Caco-2 (cell line): Measurements from ENCODE around the gene PTS. TPM values are rescaled to one million over a fixed set of nuclear protein-coding genes. Genes with fewer than 3 reads are reported as not detected.

Source experiments
- BruUV-seq: library from RNA; stranded (reverse); fragments of 400-500 nt; replicated peaks from 2 replicates; lab custom pipeline; 2021; lab: Mats Ljungman, UMichigan
- CTCF ChIA-PET: fragments of 300-600 bp; sonication (Branson Sonifier 250); formaldehyde crosslinking; loops from one replicate; lab custom pipeline; 2022; ENCODE audit warnings: antibody characterized with exemption; lab: Charles Lee
- POLR2A ChIA-PET: fragments of 300-600 bp; sonication (Branson Sonifier 250); formaldehyde crosslinking; loops from one replicate; lab custom pipeline; 2022; ENCODE audit warnings: antibody characterized with exemption; lab: Charles Lee
- DNase-seq, 2 experiments: peaks; one replicate each; pipeline versions ENCODE4 v3.0.0 to v3.0.0-alpha.2; 2020 to 2022
- H3K27me3 ChIP-seq: replicated peaks from 2 replicates; pipeline ENCODE4 v1.6.0; 2011; ENCODE audit warnings: low read length; ENCODE audit not compliant: control insufficient read depth, insufficient read depth
- H3K36me3 ChIP-seq: 2 replicates; pipeline ENCODE4 v1.5.1; 2011; ENCODE audit warnings: low read length; ENCODE audit not compliant: control insufficient read depth, insufficient read depth
- H3K4me1 ChIP-seq: fragments of 250-450 bp; sonication (Bioruptor Pico); 2 replicates; pipeline ENCODE4 v1.5.1; 2020; ENCODE audit warnings: mild to moderate bottlenecking
- H3K4me3 ChIP-seq: 2 replicates; pipeline ENCODE4 v1.5.1; 2011; ENCODE audit warnings: low read depth, mild to moderate bottlenecking, control low read depth, low read length
- H3K9me3 ChIP-seq: fragments of 250-450 bp; sonication (Bioruptor Pico); 2 replicates; pipeline ENCODE4 v1.5.1; 2020; ENCODE audit warnings: mild to moderate bottlenecking, moderate library complexity
- H3K27ac Mint-ChIP-seq: one replicate; pipeline ENCODE4 v1.8.0; 2022; ENCODE audit warnings: mixed read lengths; ENCODE audit not compliant: unreplicated experiment
- H3K27me3 Mint-ChIP-seq: one replicate; pipeline ENCODE4 v1.8.0; 2022; ENCODE audit warnings: mixed read lengths; ENCODE audit not compliant: insufficient read depth, unreplicated experiment
- H3K36me3 Mint-ChIP-seq: one replicate; pipeline ENCODE4 v1.8.0; 2022; ENCODE audit warnings: mild to moderate bottlenecking, mixed read lengths; ENCODE audit not compliant: insufficient read depth, unreplicated experiment
- H3K4me1 Mint-ChIP-seq: one replicate; pipeline ENCODE4 v1.8.0; 2022; ENCODE audit warnings: low read depth, mixed read lengths; ENCODE audit not compliant: unreplicated experiment
- H3K4me3 Mint-ChIP-seq: one replicate; pipeline ENCODE4 v1.8.0; 2022; ENCODE audit warnings: mild to moderate bottlenecking, moderate library complexity, mixed read lengths; ENCODE audit not compliant: unreplicated experiment
- H3K9me3 Mint-ChIP-seq: one replicate; pipeline ENCODE4 v1.8.0; 2022; ENCODE audit warnings: mixed read lengths; ENCODE audit not compliant: unreplicated experiment
- intact Hi-C: fragments of 100-400 bp; cut with micrococcal nuclease; formaldehyde crosslinking; loops from one replicate; pipeline ENCODE4 v1.10.0; 2022; ENCODE audit not compliant: unreplicated experiment
- total RNA-seq: library from RNA; stranded (reverse); gene quantifications from 2 replicates; pipeline ENCODE4 v1.2.3, GENCODE V29; 2022
- TF ChIP-seq, protein P1 (sequence below), 2 experiments: fragments of 200-600 bp in 1 of 2; IDR thresholded peaks; 1 replicate in 1 of 2; 2 replicates in 1 of 2; pipeline versions ENCODE4 v1.5.1 to v1.8.0; 2011 to 2022; ENCODE audit warnings: antibody characterized with exemption in 1 of 2, control low read depth in 1 of 2, inconsistent platforms in 1 of 2, low read depth in 1 of 2, low read length in 1 of 2, mild to moderate bottlenecking in 1 of 2, moderate library complexity in 1 of 2; ENCODE audit not compliant: insufficient read depth in 1 of 2, severe bottlenecking in 1 of 2, unreplicated experiment in 1 of 2

The PTS gene
- total RNA-seq, 1 experiment from 2014 or later, result 78.0 TPM

- Mint-ChIP-seq H3K27me3 (peaks cover 3% of the 10 kb centered on the region), H3K4me3 (no peak overlapping the region), H3K9me3 (no peaks in the 10 kb centered on the region), H3K27ac (no peak overlapping the region), H3K36me3 (no peaks in the 10 kb centered on the region), H3K4me1 (peaks cover 27% of the 10 kb centered on the region)
- intact Hi-C loops, result loop anchor here (10.0 kb wide), 2 partner anchors 513 to 1003 kb away; no protein-coding TSS in a partner anchor
- POLR2A ChIA-PET, result no interaction called here
- BruUV-seq, result no TSS peak
- Histone ChIP-seq H3K4me1 (peaks cover 34% of the 10 kb centered on the region), H3K4me3 (no peak overlapping the region), H3K9me3 (no peaks in the 10 kb centered on the region), H3K27me3 (no peaks in the 10 kb centered on the region), H3K36me3 (no peaks in the 10 kb centered on the region)
- CTCF ChIA-PET, result interaction anchor here (0.7 to 5.8 kb wide), 3 partner anchors 61 to 168 kb away, joined by 3 to 139 read pairs (median 6); no protein-coding TSS in a partner anchor
- TF ChIP-seq, protein P1, sequence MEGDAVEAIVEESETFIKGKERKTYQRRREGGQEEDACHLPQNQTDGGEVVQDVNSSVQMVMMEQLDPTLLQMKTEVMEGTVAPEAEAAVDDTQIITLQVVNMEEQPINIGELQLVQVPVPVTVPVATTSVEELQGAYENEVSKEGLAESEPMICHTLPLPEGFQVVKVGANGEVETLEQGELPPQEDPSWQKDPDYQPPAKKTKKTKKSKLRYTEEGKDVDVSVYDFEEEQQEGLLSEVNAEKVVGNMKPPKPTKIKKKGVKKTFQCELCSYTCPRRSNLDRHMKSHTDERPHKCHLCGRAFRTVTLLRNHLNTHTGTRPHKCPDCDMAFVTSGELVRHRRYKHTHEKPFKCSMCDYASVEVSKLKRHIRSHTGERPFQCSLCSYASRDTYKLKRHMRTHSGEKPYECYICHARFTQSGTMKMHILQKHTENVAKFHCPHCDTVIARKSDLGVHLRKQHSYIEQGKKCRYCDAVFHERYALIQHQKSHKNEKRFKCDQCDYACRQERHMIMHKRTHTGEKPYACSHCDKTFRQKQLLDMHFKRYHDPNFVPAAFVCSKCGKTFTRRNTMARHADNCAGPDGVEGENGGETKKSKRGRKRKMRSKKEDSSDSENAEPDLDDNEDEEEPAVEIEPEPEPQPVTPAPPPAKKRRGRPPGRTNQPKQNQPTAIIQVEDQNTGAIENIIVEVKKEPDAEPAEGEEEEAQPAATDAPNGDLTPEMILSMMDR (IDR thresholded peaks at IDR 0.05; ENCODE audit: insufficient read depth in 1 of 2, low read depth in 1 of 2, low read length in 1 of 2, severe bottlenecking in 1 of 2, unreplicated experiment in 1 of 2), result no peak
- no peak for DNase-seq
Measured at GRCh38 chr11:112281726-112282125, 55.5 kb downstream of the PTS start.

Other genes with a start within 250 kb of the PTS start
- 99.3 and 100.0 TPM in 2 replicates for gene DLAT, start 201.0 kb upstream of the PTS start, total RNA-seq
- gene PIH1D2, start 152.4 kb upstream of the PTS start, total RNA-seq, result 2.6 and 2.7 TPM in 2 replicates
- 36.9 and 37.4 TPM in 2 replicates for gene NKAPD1, start 152.1 kb upstream of the PTS start, total RNA-seq
- 147 and 154 TPM in 2 replicates for gene TIMM8B, start 139.7 kb upstream of the PTS start, total RNA-seq
- gene SDHD, start 139.6 kb upstream of the PTS start, total RNA-seq, result 157 and 166 TPM in 2 replicates
- gene IL18, start 62.3 kb upstream of the PTS start, total RNA-seq, result 32.8 and 36.5 TPM in 2 replicates
- gene TEX12, start 59.1 kb upstream of the PTS start, total RNA-seq, result not detected in 2 replicates
- gene BCO2, start 50.9 kb upstream of the PTS start, total RNA-seq, result 1.3 and 2.2 TPM in 2 replicates
- gene PLET1, start 34.4 kb downstream of the PTS start, total RNA-seq, result not detected in 2 replicates